Osteocyte (in vitro differentiated cells): ENCODE measurements around the gene ZDHHC7. TPM values are rescaled to one million over a fixed set of nuclear protein-coding genes. Genes with fewer than 3 reads are reported as not detected.

ENCODE experiments used
- DNase-seq: peaks from one replicate; pipeline ENCODE4 v3.0.0; 2021; ENCODE audit warnings: mixed read lengths; ENCODE audit not compliant: unreplicated experiment; ENCODE audit errors: extremely low spot score
- H3K27ac Mint-ChIP-seq: one replicate; pipeline ENCODE4 v1.8.0; 2021; ENCODE audit warnings: mild to moderate bottlenecking, mixed read lengths; ENCODE audit not compliant: unreplicated experiment
- H3K27me3 Mint-ChIP-seq: one replicate; pipeline ENCODE4 v1.8.0; 2021; ENCODE audit warnings: mixed read lengths; ENCODE audit not compliant: unreplicated experiment
- H3K36me3 Mint-ChIP-seq: one replicate; pipeline ENCODE4 v1.8.0; 2021; ENCODE audit warnings: mixed read lengths; ENCODE audit not compliant: unreplicated experiment
- H3K4me1 Mint-ChIP-seq: one replicate; pipeline ENCODE4 v1.8.0; 2021; ENCODE audit warnings: mixed read lengths; ENCODE audit not compliant: unreplicated experiment
- H3K4me3 Mint-ChIP-seq: one replicate; pipeline ENCODE4 v1.8.0; 2021; ENCODE audit warnings: mild to moderate bottlenecking, moderate library complexity, mixed read lengths; ENCODE audit not compliant: unreplicated experiment
- H3K9me3 Mint-ChIP-seq: one replicate; pipeline ENCODE4 v1.8.0; 2021; ENCODE audit warnings: mixed read lengths; ENCODE audit not compliant: unreplicated experiment
- CTCF ChIP-seq: fragments of 200-600 bp; sonication (generic); IDR thresholded peaks from 2 replicates; pipeline ENCODE4 v1.5.0; 2021; ENCODE audit warnings: antibody characterized with exemption, mild to moderate bottlenecking, moderate library complexity
- total RNA-seq: library from RNA; stranded (reverse); gene quantifications from 2 replicates; pipeline ENCODE4 v1.2.1, GENCODE V29; 2021

The ZDHHC7 gene
- total RNA-seq, 1 donor from 2014 or later = 53.7 TPM

GRCh38 chr16:84988328-84989080 is 22.8 kb downstream of the ZDHHC7 start:
- TF ChIP-seq CTCF = no peak
- Mint-ChIP-seq H3K4me3 (no peak overlapping the region), H3K4me1 (peaks cover 63% of the 10 kb centered on the region), H3K9me3 (no peaks in the 10 kb centered on the region), H3K27ac (peak overlapping the region; percentile 38), H3K27me3 (no peaks in the 10 kb centered on the region), H3K36me3 (peaks cover 37% of the 10 kb centered on the region)
- DNase-seq = no peak

GRCh38 chr16:84986879-84987278 is 24.5 kb downstream of the ZDHHC7 start:
- no peak for DNase-seq
- Mint-ChIP-seq H3K27me3 (no peaks in the 10 kb centered on the region), H3K4me1 (peaks cover 47% of the 10 kb centered on the region), H3K9me3 (no peaks in the 10 kb centered on the region), H3K36me3 (peaks cover 39% of the 10 kb centered on the region), H3K4me3 (no peak overlapping the region), H3K27ac (peak overlapping the region; percentile 60)
- no peak for TF ChIP-seq CTCF

- H3K27ac Mint-ChIP-seq = peak overlapping the region; percentile 86
- no peak for TF ChIP-seq CTCF
- peaks cover 43% of the 10 kb centered on the region for H3K36me3 Mint-ChIP-seq
- no peak for DNase-seq
- H3K4me3 Mint-ChIP-seq = no peak overlapping the region
- H3K27me3 Mint-ChIP-seq = no peaks in the 10 kb centered on the region
- peaks cover 44% of the 10 kb centered on the region for H3K4me1 Mint-ChIP-seq
- H3K9me3 Mint-ChIP-seq = no peaks in the 10 kb centered on the region
Measured at GRCh38 chr16:84986102-84986501, 25.2 kb downstream of the ZDHHC7 start.

GRCh38 chr16:84985079-84986065 is 26.0 kb downstream of the ZDHHC7 start:
- Mint-ChIP-seq H3K36me3 (peaks cover 47% of the 10 kb centered on the region), H3K27ac (peak overlapping the region; percentile 86), H3K9me3 (no peaks in the 10 kb centered on the region), H3K27me3 (no peaks in the 10 kb centered on the region), H3K4me1 (peaks cover 39% of the 10 kb centered on the region), H3K4me3 (peak overlapping the region; percentile 19)
- DNase-seq = no peak
- TF ChIP-seq CTCF = no peak

- no peaks in the 10 kb centered on the region for H3K27me3 Mint-ChIP-seq
- H3K36me3 Mint-ChIP-seq = peaks cover 45% of the 10 kb centered on the region
- H3K9me3 Mint-ChIP-seq = no peaks in the 10 kb centered on the region
- H3K4me1 Mint-ChIP-seq = peaks cover 33% of the 10 kb centered on the region
- DNase-seq = no peak
- no peak overlapping the region for H3K27ac Mint-ChIP-seq
- TF ChIP-seq CTCF = no peak
- H3K4me3 Mint-ChIP-seq = no peak overlapping the region
Measured at GRCh38 chr16:84982434-84982833, 28.9 kb downstream of the ZDHHC7 start.
